HG03060 (cell line): ENCODE data around the gene HNMT.
"Not testable (repeated sequence)": the region's sequence is repeated elsewhere in the genome, so short reads cannot be mapped to it uniquely, and the experiment has no call there.

ENCODE experiments used
- ATAC-seq: cut with Tn5 transposase; IDR thresholded peaks from one replicate; pipeline ENCODE4 v1.9.1; 2021; ENCODE audit warnings: low read depth, moderate number of reproducible peaks; ENCODE audit not compliant: unreplicated experiment

HNMT gene

GRCh38 chr2:137971259-137971658 is 7.0 kb downstream of the HNMT start:
- not testable (repeated sequence) for ATAC-seq

GRCh38 chr2:137973280-137973679 is 9.0 kb downstream of the HNMT start:
- no peak for ATAC-seq

- no peak for ATAC-seq
These were observed 11.3 kb downstream of the HNMT start for GRCh38 chr2:137975280-137976271.

- ATAC-seq: no peak
These were observed 12.0 kb downstream of the HNMT start for GRCh38 chr2:137976274-137976673.

- ATAC-seq: no peak
These were observed 13.5 kb downstream of the HNMT start for GRCh38 chr2:137977790-137978189.

- no peak for ATAC-seq
These were observed 16.2 kb downstream of the HNMT start for GRCh38 chr2:137980459-137980858.

- ATAC-seq: no peak
These were observed 16.9 kb downstream of the HNMT start for GRCh38 chr2:137981112-137981656.

- ATAC-seq: no peak
These were observed 19.3 kb downstream of the HNMT start for GRCh38 chr2:137983581-137983980.

GRCh38 chr2:137986268-137986667 is 22.0 kb downstream of the HNMT start:
- no peak for ATAC-seq

- ATAC-seq: no peak
These were observed 22.7 kb downstream of the HNMT start for GRCh38 chr2:137987011-137987410.

GRCh38 chr2:137991078-137991477 is 26.8 kb downstream of the HNMT start:
- no peak for ATAC-seq

GRCh38 chr2:137992039-137992646 is 27.9 kb downstream of the HNMT start:
- no peak for ATAC-seq

- not testable (repeated sequence) for ATAC-seq
These were observed 29.6 kb downstream of the HNMT start for GRCh38 chr2:137993715-137994476.

GRCh38 chr2:137995368-137995767 is 31.1 kb downstream of the HNMT start:
- not testable (repeated sequence) for ATAC-seq

- ATAC-seq: not testable (repeated sequence)
These were observed 31.9 kb downstream of the HNMT start for GRCh38 chr2:137996158-137996557.

GRCh38 chr2:137997733-137998132 is 33.5 kb downstream of the HNMT start:
- ATAC-seq: no peak

- no peak for ATAC-seq
These were observed 34.2 kb downstream of the HNMT start for GRCh38 chr2:137998503-137998902.

GRCh38 chr2:137999273-137999672 is 35.0 kb downstream of the HNMT start:
- ATAC-seq: no peak

- ATAC-seq: no peak
These were observed 35.7 kb downstream of the HNMT start for GRCh38 chr2:138000009-138000408.

GRCh38 chr2:138000796-138001195 is 36.5 kb downstream of the HNMT start:
- no peak for ATAC-seq

GRCh38 chr2:138003411-138003810 is 39.1 kb downstream of the HNMT start:
- no peak for ATAC-seq
